Measurements from ENCODE around the gene PEX14. TPM values are rescaled to one million over a fixed set of nuclear protein-coding genes. Genes with fewer than 3 reads are reported as not detected.

Gene PEX14
- total RNA-seq, 1 experiment from 2014 or later = 17.7 TPM

DNA sequence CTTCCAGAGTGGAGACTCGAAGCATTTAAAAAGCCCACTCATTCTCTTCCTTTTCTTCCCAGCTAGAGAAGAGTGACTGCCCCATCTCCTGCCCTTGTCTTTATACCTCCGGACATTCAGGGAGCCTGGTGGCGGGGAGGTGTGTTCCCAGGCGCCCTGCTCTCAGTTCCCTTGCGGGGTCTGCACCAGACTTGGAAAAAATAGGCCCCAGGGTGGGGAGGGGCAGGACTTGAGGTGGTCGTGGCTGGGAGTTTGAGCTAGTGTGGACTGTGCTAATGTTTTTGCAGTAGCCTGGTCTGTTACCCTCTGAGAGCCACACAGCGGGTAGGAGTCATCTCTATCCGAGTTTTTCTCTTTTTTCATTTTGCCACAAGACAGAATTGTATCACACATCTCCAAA is 139.1 kb downstream of the PEX14 start:
- intact Hi-C loops (cut with micrococcal nuclease; ENCODE audit: unreplicated experiment) = no loop called here
- Mint-ChIP-seq H3K9me3 (ENCODE audit: low read depth, unreplicated experiment) (no peaks in the 10 kb centered on the region), H3K4me1 (ENCODE audit: low read depth, unreplicated experiment) (no peaks in the 10 kb centered on the region), H3K36me3 (ENCODE audit: insufficient read depth, unreplicated experiment) (peaks cover 5% of the 10 kb centered on the region), H3K27ac (ENCODE audit: unreplicated experiment) (no peak overlapping the region), H3K27me3 (ENCODE audit: unreplicated experiment) (no peaks in the 10 kb centered on the region), H3K4me3 (ENCODE audit: low read depth, unreplicated experiment) (no peak overlapping the region)
- CTCF ChIA-PET = interaction anchor here (0.9 kb wide), 1 partner anchor 265 kb away, joined by 3 read pairs; no protein-coding TSS in a partner anchor
- BruUV-seq (replicated peaks) = no TSS peak
- no peak for DNase-seq
- TF ChIP-seq, protein P1, sequence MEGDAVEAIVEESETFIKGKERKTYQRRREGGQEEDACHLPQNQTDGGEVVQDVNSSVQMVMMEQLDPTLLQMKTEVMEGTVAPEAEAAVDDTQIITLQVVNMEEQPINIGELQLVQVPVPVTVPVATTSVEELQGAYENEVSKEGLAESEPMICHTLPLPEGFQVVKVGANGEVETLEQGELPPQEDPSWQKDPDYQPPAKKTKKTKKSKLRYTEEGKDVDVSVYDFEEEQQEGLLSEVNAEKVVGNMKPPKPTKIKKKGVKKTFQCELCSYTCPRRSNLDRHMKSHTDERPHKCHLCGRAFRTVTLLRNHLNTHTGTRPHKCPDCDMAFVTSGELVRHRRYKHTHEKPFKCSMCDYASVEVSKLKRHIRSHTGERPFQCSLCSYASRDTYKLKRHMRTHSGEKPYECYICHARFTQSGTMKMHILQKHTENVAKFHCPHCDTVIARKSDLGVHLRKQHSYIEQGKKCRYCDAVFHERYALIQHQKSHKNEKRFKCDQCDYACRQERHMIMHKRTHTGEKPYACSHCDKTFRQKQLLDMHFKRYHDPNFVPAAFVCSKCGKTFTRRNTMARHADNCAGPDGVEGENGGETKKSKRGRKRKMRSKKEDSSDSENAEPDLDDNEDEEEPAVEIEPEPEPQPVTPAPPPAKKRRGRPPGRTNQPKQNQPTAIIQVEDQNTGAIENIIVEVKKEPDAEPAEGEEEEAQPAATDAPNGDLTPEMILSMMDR (IDR thresholded peaks at IDR 0.05; ENCODE audit: unreplicated experiment) = no peak

DNA sequence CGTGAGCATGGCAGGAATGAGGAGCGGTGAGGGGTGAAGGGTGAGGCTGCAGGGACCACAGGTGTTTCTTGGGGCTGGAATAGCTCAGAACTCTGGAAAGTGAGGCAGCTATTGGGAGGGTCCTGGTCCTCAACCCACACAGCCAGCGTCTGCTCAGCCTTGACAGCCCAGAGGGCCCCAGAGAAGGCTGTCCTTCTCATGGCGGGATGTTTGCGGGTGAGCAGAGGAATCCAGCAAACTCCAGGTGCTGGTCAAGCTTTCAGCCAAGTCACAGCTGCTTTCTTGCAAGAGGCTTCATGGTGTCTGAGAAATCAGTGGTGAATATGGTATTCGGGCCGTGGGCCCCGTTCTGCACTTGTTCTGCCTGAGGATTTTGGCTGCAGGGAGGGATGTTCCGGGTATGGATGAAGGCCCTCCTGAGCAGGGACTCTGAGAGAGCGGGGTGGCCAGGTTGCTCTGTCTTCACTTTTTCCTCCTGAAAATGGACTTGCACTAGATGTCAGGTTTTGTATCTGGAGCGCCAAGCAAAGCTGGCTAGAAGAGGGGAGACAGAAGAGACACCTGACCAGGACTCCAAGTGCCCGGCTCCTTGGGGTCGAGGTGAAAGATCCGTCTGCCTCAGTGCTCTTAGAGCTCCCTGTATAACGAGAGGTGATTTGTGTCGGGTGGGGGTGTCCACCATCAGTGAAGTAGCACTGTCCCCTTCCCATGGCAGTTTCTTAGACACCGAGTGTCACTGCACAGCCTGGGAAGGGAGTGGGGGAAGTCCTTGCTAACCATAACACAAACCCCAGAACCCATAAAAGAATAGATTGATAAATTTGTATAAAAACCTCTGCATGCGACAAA is 139.9 kb downstream of the PEX14 start:
- Mint-ChIP-seq H3K36me3 (ENCODE audit: insufficient read depth, unreplicated experiment) (peaks cover 5% of the 10 kb centered on the region), H3K4me1 (ENCODE audit: low read depth, unreplicated experiment) (no peaks in the 10 kb centered on the region), H3K9me3 (ENCODE audit: low read depth, unreplicated experiment) (no peaks in the 10 kb centered on the region), H3K4me3 (ENCODE audit: low read depth, unreplicated experiment) (no peak overlapping the region), H3K27ac (ENCODE audit: unreplicated experiment) (no peak overlapping the region), H3K27me3 (ENCODE audit: unreplicated experiment) (no peaks in the 10 kb centered on the region)
- intact Hi-C loops (cut with micrococcal nuclease; ENCODE audit: unreplicated experiment) = no loop called here
- TF ChIP-seq, protein P1 (IDR thresholded peaks at IDR 0.05; ENCODE audit: unreplicated experiment) = no peak
- BruUV-seq (replicated peaks) = no TSS peak
- CTCF ChIA-PET = interaction anchor here (0.9 kb wide), 1 partner anchor 264 kb away, joined by 3 read pairs; no protein-coding TSS in a partner anchor
- no peak for DNase-seq

DNA sequence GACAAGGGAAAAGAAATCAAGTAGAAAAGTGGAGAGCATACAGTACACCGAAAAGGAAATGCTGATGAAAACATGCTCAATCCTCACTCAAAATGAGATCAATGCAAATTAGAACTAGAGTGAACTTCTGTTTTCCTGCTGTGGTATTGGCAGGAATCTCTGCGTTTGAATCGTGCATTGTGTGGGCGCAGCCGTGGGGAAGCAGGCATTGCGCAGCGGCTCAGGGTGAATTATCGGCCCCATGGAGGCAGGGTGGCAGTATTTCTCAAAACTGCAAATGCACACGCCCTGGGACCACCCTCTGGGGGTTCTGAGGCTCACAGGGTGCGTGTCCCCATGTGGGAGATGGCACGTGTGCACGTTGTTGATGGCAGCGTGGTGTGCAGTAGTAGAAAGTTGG is 140.6 kb downstream of the PEX14 start:
- no peak overlapping the region for H3K27ac Mint-ChIP-seq (ENCODE audit: unreplicated experiment)
- TF ChIP-seq, protein P1 (IDR thresholded peaks at IDR 0.05; ENCODE audit: unreplicated experiment) = no peak
- no TSS peak for BruUV-seq (replicated peaks)
- H3K4me3 Mint-ChIP-seq (ENCODE audit: low read depth, unreplicated experiment) = no peak overlapping the region
- H3K36me3 Mint-ChIP-seq (ENCODE audit: insufficient read depth, unreplicated experiment) = peaks cover 5% of the 10 kb centered on the region
- CTCF ChIA-PET = no interaction called here
- intact Hi-C loops (cut with micrococcal nuclease; ENCODE audit: unreplicated experiment) = no loop called here
- DNase-seq = no peak
- H3K27me3 Mint-ChIP-seq (ENCODE audit: unreplicated experiment) = no peaks in the 10 kb centered on the region
- H3K4me1 Mint-ChIP-seq (ENCODE audit: low read depth, unreplicated experiment) = no peaks in the 10 kb centered on the region
- H3K9me3 Mint-ChIP-seq (ENCODE audit: low read depth, unreplicated experiment) = no peaks in the 10 kb centered on the region

DNA sequence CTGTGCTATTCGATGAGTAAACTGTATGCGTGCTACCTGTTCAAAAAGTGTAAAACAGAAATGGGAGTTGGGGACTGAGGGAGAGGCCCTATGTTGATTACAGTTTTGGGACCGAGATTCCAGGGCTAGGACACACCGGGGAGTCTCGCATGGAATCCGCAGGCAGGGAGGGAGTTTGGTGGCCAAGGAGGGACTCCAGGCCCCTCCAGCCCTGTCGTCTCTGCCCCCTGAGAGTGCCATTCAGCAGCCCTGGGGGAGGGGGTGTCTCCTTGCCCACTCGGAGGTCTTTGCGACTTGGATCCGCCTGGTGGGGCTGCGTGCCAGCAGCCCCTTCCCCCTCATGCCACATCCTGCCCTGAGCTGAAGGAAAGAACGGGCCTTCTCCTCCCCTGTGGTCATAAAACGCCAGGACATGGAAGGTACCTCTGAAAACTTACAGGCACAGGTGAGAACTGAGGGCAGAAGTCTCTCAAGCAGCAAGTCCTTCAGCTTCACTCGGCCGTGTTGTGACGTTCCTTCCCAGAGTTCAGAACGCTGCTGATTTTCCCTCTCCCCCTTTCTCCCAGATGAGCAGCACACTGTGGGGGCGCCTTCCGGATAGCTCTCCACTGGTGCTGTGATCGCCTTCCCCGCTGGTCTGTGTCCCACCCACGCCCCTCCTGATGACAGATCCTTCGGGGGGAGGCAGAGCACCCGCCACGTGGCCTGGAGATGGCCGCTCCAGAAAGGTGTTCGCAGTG is 141.4 kb downstream of the PEX14 start:
- no peaks in the 10 kb centered on the region for H3K9me3 Mint-ChIP-seq (ENCODE audit: low read depth, unreplicated experiment)
- no peak overlapping the region for H3K4me3 Mint-ChIP-seq (ENCODE audit: low read depth, unreplicated experiment)
- H3K4me1 Mint-ChIP-seq (ENCODE audit: low read depth, unreplicated experiment) = no peaks in the 10 kb centered on the region
- H3K27me3 Mint-ChIP-seq (ENCODE audit: unreplicated experiment) = no peaks in the 10 kb centered on the region
- TF ChIP-seq, protein P1 (IDR thresholded peaks at IDR 0.05; ENCODE audit: unreplicated experiment) = no peak
- H3K27ac Mint-ChIP-seq (ENCODE audit: unreplicated experiment) = no peak overlapping the region
- peaks cover 5% of the 10 kb centered on the region for H3K36me3 Mint-ChIP-seq (ENCODE audit: insufficient read depth, unreplicated experiment)
- BruUV-seq (replicated peaks) = no TSS peak
- no peak for DNase-seq
- intact Hi-C loops (cut with micrococcal nuclease; ENCODE audit: unreplicated experiment) = no loop called here
- CTCF ChIA-PET = no interaction called here

Data from Calu3 (cell line).